ENCODE results near the gene LIPT2.

The LIPT2 gene

DNA sequence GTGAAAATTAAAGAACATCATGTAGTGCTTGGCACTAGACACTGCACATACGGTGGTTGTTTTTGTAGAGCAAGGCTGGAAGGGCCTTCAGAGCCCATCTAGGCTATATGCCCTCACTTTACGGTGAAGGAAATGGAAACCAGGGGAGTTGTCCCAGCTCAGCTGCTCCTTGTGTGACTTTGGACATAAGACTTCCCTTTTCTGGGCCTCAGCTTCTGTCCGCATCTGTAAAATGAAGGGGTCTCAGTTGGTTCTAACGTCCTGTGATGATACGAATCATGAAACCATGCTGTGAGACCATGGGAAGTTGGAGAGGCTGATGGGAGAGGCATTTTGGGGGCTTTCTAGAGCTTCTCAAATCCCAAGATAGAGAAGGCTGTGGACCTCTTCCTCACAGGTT lies 30.9 kb downstream of the LIPT2 start (continued):
- no peak for TF ChIP-seq BCL11A (tag by site-specific recombination; IDR thresholded peaks at IDR 0.05; ENCODE audit: low read depth)
- TF ChIP-seq ZNF747 (tag by site-specific recombination; IDR thresholded peaks at IDR 0.05), result no peak
- no peak for TF ChIP-seq ZNF221 (tag by site-specific recombination; IDR thresholded peaks at IDR 0.05; ENCODE audit: borderline replicate concordance)
- no peak for TF ChIP-seq OVOL3 (tag by site-specific recombination; IDR thresholded peaks at IDR 0.05)
- TF ChIP-seq, protein P1, sequence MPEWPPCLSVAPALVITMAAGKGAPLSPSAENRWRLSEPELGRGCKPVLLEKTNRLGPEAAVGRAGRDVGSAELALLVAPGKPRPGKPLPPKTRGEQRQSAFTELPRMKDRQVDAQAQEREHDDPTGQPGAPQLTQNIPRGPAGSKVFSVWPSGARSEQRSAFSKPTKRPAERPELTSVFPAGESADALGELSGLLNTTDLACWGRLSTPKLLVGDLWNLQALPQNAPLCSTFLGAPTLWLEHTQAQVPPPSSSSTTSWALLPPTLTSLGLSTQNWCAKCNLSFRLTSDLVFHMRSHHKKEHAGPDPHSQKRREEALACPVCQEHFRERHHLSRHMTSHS (tag by site-specific recombination; IDR thresholded peaks at IDR 0.05), result no peak
- TF ChIP-seq KLF7 (tag by site-specific recombination; IDR thresholded peaks at IDR 0.05; ENCODE audit: borderline replicate concordance), result no peak
- TF ChIP-seq ZNF664 (tag by site-specific recombination; IDR thresholded peaks at IDR 0.05), result no peak
- no peak for TF ChIP-seq PRDM1 (tag by site-specific recombination; IDR thresholded peaks at IDR 0.05)
- no peak for TF ChIP-seq ZIC2 (tag by site-specific recombination; IDR thresholded peaks at IDR 0.05)
- TF ChIP-seq CTCF (tag by site-specific recombination; IDR thresholded peaks at IDR 0.05), result no peak

GRCh38 chr11:74462009-74462408 lies 31.5 kb downstream of the LIPT2 start:
- Histone ChIP-seq H3K4me3 (ENCODE audit: low read depth, low read length) (no peak overlapping the region), H3K27ac (ENCODE audit: extremely low read depth, low read depth, low read length) (no peak overlapping the region)
- TF ChIP-seq ZNF561 (tag by site-specific recombination; IDR thresholded peaks at IDR 0.05; ENCODE audit: borderline replicate concordance), result no peak
- TF ChIP-seq HOXD13 (CRISPR knock-in tag; IDR thresholded peaks at IDR 0.05; ENCODE audit: borderline replicate concordance), result no peak
- TF ChIP-seq ZNF426 (tag by site-specific recombination; IDR thresholded peaks at IDR 0.05), result no peak
- TF ChIP-seq, protein P2, sequence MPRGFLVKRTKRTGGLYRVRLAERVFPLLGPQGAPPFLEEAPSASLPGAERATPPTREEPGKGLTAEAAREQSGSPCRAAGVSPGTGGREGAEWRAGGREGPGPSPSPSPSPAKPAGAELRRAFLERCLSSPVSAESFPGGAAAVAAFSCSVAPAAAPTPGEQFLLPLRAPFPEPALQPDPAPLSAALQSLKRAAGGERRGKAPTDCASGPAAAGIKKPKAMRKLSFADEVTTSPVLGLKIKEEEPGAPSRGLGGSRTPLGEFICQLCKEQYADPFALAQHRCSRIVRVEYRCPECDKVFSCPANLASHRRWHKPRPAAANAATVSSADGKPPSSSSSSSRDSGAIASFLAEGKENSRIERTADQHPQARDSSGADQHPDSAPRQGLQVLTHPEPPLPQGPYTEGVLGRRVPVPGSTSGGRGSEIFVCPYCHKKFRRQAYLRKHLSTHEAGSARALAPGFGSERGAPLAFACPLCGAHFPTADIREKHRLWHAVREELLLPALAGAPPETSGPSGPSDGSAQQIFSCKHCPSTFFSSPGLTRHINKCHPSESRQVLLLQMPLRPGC (tag by site-specific recombination; IDR thresholded peaks at IDR 0.05), result no peak
- no peak for TF ChIP-seq ZNF621 (tag by site-specific recombination; IDR thresholded peaks at IDR 0.05)
- TF ChIP-seq ZNF518A (tag by site-specific recombination; conservative IDR thresholded peaks at IDR 0.05; ENCODE audit: low read depth), result no peak
- TF ChIP-seq ZNF792 (tag by site-specific recombination; IDR thresholded peaks at IDR 0.05), result no peak
- TF ChIP-seq, protein P3, sequence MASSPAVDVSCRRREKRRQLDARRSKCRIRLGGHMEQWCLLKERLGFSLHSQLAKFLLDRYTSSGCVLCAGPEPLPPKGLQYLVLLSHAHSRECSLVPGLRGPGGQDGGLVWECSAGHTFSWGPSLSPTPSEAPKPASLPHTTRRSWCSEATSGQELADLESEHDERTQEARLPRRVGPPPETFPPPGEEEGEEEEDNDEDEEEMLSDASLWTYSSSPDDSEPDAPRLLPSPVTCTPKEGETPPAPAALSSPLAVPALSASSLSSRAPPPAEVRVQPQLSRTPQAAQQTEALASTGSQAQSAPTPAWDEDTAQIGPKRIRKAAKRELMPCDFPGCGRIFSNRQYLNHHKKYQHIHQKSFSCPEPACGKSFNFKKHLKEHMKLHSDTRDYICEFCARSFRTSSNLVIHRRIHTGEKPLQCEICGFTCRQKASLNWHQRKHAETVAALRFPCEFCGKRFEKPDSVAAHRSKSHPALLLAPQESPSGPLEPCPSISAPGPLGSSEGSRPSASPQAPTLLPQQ (tag by site-specific recombination; IDR thresholded peaks at IDR 0.05), result no peak
- TF ChIP-seq ZNF2 (tag by site-specific recombination; IDR thresholded peaks at IDR 0.05), result no peak

More at GRCh38 chr11:74462009-74462408, 31.5 kb downstream of the LIPT2 start:
- ChIA-PET CTCF (interaction anchor here (1.0 to 4.6 kb wide), 3 partner anchors 9 to 206 kb away, joined by 3 to 24 read pairs (median 4); no protein-coding TSS in a partner anchor), POLR2A (no interaction called here)
- no peaks in the 10 kb centered on the region for H3K4me1 ChIP-seq (ENCODE audit: control insufficient read depth, insufficient read depth, low read length)
- H3K36me3 ChIP-seq (ENCODE audit: control insufficient read depth in 2 of 2, insufficient read depth in 1 of 2, low read length in 2 of 2), result no peaks in the 10 kb centered on the region
- H3K9me3 ChIP-seq (ENCODE audit: control insufficient read depth, insufficient read depth, low read depth, low read length), result no peaks in the 10 kb centered on the region

All from HEK293 (cell line).